ENCODE measurements around the gene SPEF1. TPM values are rescaled to one million over a fixed set of nuclear protein-coding genes. Genes with fewer than 3 reads are reported as not detected.

Gene SPEF1
- total and polyA plus RNA-seq, 10 of the 15 experiments (the other 5 are each of a cell fraction or from before 2014, with no cell fraction given) = 0.12 TPM; not detected in 9

DNA sequence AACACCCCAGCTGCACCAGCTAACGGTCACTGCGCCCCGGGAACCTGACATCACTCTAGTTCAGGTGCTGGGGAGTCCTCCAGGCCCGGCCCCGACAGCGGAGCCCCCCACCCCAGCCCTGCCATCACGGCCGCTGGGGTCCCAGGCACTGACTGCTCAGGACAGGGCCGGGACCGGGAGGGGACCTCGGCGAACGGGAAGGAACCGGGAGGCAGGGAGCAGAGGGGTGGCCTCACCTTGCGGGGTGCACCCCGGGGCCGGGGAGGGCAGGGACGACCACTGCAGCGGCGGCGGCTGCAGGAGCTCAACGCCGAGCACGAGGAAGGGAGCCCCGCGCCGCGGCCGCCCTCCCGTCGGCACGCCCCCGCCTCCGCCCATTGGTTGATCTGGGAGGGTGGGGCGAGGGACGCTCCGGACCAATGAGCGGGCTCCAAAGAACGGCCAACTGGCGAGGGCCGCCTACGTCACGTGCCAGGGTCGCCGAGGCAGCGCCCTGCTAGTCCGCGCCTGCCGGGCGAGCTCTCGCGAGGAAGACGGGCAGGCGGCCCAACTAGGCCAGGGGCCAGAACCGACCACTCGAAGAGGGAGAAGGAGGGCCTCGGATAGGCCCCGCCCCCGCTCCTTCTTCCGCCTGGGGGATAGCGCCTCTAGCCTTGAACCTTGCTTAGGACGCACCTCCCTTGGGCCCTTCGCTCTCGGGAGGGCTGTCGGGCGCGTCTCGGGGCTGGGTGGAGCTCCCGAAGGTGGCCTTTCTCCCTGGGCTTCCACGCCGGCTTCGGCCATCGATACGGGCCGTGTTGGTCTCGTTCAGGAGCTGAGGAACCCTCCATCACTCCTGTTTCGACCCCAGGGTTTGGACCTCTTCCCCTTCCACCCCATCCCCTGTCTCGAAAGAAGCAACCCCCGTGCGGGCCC is 13.6 kb downstream of the SPEF1 start, which contains the start of gene ADISSP (continued):
- TF ChIP-seq RBBP5 (conservative IDR thresholded peaks at IDR 0.05) (no peak), FOS (IDR thresholded peaks at IDR 0.05; ENCODE audit: borderline replicate concordance, extremely low read depth, insufficient read length) (peak; percentile 10), EP300 (IDR thresholded peaks at IDR 0.05; ENCODE audit: borderline replicate concordance in 1 of 2, control insufficient read depth in 1 of 2, low read depth in 2 of 2, low read length in 2 of 2) (no peak), BHLHE40 (IDR thresholded peaks at IDR 0.05; ENCODE audit: borderline replicate concordance in 1 of 2, low read depth in 2 of 2, low read length in 1 of 2) (peak; percentile 93 to 98), EGR1 (IDR thresholded peaks at IDR 0.05; ENCODE audit: borderline replicate concordance in 1 of 2, low read depth in 2 of 2, low read length in 2 of 2) (peak in 1 of 2 experiments; percentile 52; a peak in 1 of 3 replicates), RUNX3 (IDR thresholded peaks at IDR 0.05; ENCODE audit: low read length) (0 out of 2 replicates have a peak, but pooled peaks have one; percentile 15), TCF12 (IDR thresholded peaks at IDR 0.05; ENCODE audit: low read depth, low read length) (no peak), YY1 (IDR thresholded peaks at IDR 0.05; ENCODE audit: low read depth, low read length) (0 out of 2 replicates have a peak, but pooled peaks have one; percentile 12), BCL11A (IDR thresholded peaks at IDR 0.05; ENCODE audit: low read depth, low read length) (no peak), NBN (IDR thresholded peaks at IDR 0.05) (0 out of 2 replicates have a peak, but pooled peaks have one; percentile 22)
- TF ChIP-seq, protein P1, sequence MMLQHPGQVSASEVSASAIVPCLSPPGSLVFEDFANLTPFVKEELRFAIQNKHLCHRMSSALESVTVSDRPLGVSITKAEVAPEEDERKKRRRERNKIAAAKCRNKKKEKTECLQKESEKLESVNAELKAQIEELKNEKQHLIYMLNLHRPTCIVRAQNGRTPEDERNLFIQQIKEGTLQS (IDR thresholded peaks at IDR 0.05; ENCODE audit: borderline replicate concordance, extremely low read depth, low read depth, low read length) = peak; percentile 26; the same call in 1 of the 2 replicates
- TF ChIP-seq, protein P2, sequence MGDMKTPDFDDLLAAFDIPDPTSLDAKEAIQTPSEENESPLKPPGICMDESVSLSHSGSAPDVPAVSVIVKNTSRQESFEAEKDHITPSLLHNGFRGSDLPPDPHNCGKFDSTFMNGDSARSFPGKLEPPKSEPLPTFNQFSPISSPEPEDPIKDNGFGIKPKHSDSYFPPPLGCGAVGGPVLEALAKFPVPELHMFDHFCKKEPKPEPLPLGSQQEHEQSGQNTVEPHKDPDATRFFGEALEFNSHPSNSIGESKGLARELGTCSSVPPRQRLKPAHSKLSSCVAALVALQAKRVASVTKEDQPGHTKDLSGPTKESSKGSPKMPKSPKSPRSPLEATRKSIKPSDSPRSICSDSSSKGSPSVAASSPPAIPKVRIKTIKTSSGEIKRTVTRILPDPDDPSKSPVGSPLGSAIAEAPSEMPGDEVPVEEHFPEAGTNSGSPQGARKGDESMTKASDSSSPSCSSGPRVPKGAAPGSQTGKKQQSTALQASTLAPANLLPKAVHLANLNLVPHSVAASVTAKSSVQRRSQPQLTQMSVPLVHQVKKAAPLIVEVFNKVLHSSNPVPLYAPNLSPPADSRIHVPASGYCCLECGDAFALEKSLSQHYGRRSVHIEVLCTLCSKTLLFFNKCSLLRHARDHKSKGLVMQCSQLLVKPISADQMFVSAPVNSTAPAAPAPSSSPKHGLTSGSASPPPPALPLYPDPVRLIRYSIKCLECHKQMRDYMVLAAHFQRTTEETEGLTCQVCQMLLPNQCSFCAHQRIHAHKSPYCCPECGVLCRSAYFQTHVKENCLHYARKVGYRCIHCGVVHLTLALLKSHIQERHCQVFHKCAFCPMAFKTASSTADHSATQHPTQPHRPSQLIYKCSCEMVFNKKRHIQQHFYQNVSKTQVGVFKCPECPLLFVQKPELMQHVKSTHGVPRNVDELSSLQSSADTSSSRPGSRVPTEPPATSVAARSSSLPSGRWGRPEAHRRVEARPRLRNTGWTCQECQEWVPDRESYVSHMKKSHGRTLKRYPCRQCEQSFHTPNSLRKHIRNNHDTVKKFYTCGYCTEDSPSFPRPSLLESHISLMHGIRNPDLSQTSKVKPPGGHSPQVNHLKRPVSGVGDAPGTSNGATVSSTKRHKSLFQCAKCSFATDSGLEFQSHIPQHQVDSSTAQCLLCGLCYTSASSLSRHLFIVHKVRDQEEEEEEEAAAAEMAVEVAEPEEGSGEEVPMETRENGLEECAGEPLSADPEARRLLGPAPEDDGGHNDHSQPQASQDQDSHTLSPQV (IDR thresholded peaks at IDR 0.05) = no peak
- TF ChIP-seq, protein P3, sequence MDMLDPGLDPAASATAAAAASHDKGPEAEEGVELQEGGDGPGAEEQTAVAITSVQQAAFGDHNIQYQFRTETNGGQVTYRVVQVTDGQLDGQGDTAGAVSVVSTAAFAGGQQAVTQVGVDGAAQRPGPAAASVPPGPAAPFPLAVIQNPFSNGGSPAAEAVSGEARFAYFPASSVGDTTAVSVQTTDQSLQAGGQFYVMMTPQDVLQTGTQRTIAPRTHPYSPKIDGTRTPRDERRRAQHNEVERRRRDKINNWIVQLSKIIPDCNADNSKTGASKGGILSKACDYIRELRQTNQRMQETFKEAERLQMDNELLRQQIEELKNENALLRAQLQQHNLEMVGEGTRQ (IDR thresholded peaks at IDR 0.05; ENCODE audit: borderline replicate concordance, low read depth, low read length) = peak; percentile 86
- TF ChIP-seq, protein P4, sequence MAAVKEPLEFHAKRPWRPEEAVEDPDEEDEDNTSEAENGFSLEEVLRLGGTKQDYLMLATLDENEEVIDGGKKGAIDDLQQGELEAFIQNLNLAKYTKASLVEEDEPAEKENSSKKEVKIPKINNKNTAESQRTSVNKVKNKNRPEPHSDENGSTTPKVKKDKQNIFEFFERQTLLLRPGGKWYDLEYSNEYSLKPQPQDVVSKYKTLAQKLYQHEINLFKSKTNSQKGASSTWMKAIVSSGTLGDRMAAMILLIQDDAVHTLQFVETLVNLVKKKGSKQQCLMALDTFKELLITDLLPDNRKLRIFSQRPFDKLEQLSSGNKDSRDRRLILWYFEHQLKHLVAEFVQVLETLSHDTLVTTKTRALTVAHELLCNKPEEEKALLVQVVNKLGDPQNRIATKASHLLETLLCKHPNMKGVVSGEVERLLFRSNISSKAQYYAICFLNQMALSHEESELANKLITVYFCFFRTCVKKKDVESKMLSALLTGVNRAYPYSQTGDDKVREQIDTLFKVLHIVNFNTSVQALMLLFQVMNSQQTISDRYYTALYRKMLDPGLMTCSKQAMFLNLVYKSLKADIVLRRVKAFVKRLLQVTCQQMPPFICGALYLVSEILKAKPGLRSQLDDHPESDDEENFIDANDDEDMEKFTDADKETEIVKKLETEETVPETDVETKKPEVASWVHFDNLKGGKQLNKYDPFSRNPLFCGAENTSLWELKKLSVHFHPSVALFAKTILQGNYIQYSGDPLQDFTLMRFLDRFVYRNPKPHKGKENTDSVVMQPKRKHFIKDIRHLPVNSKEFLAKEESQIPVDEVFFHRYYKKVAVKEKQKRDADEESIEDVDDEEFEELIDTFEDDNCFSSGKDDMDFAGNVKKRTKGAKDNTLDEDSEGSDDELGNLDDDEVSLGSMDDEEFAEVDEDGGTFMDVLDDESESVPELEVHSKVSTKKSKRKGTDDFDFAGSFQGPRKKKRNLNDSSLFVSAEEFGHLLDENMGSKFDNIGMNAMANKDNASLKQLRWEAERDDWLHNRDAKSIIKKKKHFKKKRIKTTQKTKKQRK (IDR thresholded peaks at IDR 0.05; ENCODE audit: low read depth, low read length) = no peak
- TF ChIP-seq, protein P5, sequence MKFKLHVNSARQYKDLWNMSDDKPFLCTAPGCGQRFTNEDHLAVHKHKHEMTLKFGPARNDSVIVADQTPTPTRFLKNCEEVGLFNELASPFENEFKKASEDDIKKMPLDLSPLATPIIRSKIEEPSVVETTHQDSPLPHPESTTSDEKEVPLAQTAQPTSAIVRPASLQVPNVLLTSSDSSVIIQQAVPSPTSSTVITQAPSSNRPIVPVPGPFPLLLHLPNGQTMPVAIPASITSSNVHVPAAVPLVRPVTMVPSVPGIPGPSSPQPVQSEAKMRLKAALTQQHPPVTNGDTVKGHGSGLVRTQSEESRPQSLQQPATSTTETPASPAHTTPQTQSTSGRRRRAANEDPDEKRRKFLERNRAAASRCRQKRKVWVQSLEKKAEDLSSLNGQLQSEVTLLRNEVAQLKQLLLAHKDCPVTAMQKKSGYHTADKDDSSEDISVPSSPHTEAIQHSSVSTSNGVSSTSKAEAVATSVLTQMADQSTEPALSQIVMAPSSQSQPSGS (IDR thresholded peaks at IDR 0.05; ENCODE audit: low read length) = no peak
- TF ChIP-seq, protein P6, sequence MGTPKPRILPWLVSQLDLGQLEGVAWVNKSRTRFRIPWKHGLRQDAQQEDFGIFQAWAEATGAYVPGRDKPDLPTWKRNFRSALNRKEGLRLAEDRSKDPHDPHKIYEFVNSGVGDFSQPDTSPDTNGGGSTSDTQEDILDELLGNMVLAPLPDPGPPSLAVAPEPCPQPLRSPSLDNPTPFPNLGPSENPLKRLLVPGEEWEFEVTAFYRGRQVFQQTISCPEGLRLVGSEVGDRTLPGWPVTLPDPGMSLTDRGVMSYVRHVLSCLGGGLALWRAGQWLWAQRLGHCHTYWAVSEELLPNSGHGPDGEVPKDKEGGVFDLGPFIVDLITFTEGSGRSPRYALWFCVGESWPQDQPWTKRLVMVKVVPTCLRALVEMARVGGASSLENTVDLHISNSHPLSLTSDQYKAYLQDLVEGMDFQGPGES (IDR thresholded peaks at IDR 0.05) = 0 out of 2 replicates have a peak, but pooled peaks have one; percentile 21
